GM04504 (cell line): ENCODE results near the gene TET2.

Experiments used
- DNase-seq: peaks from one replicate; pipeline ENCODE4 v3.0.0-alpha.2; 2012; ENCODE audit warnings: low read depth

Gene TET2

GRCh38 chr4:105146276-105147015 lies at the start of gene TET2:
Gene TET2, plus strand, starts transcription at chr4:105146876. Its CDS starts 87,067 bp downstream, at chr4:105233943.
- DNase-seq = peak; percentile 58

- no peak for DNase-seq
Measured at GRCh38 chr4:105102016-105102415, 44.7 kb upstream of the TET2 start.

- no peak for DNase-seq
Measured at GRCh38 chr4:105106426-105106825, 40.2 kb upstream of the TET2 start.

GRCh38 chr4:105107095-105107856 lies 39.4 kb upstream of the TET2 start:
- no peak for DNase-seq

- no peak for DNase-seq
Measured at GRCh38 chr4:105108971-105109370, 37.7 kb upstream of the TET2 start.

- no peak for DNase-seq
Measured at GRCh38 chr4:105112274-105112673, 34.4 kb upstream of the TET2 start.

- DNase-seq = no peak
Measured at GRCh38 chr4:105113800-105114199, 32.9 kb upstream of the TET2 start.

- DNase-seq = no peak
Measured at GRCh38 chr4:105116616-105117319, 29.9 kb upstream of the TET2 start.

GRCh38 chr4:105119356-105119755 lies 27.3 kb upstream of the TET2 start:
- no peak for DNase-seq

- DNase-seq = no peak
Measured at GRCh38 chr4:105120626-105121025, 26.1 kb upstream of the TET2 start.

- DNase-seq = no peak
Measured at GRCh38 chr4:105122350-105122749, 24.3 kb upstream of the TET2 start.

GRCh38 chr4:105126311-105127169 lies 20.1 kb upstream of the TET2 start:
- no peak for DNase-seq

GRCh38 chr4:105127170-105127445 lies 19.6 kb upstream of the TET2 start:
- DNase-seq = no peak

- DNase-seq = no peak
Measured at GRCh38 chr4:105128208-105128607, 18.5 kb upstream of the TET2 start.

- no peak for DNase-seq
Measured at GRCh38 chr4:105129286-105130040, 17.2 kb upstream of the TET2 start.

- DNase-seq = no peak
Measured at GRCh38 chr4:105130945-105131344, 15.7 kb upstream of the TET2 start.

GRCh38 chr4:105133976-105134375 lies 12.7 kb upstream of the TET2 start:
- DNase-seq = no peak

- DNase-seq = no peak
Measured at GRCh38 chr4:105135785-105136184, 10.9 kb upstream of the TET2 start.

- no peak for DNase-seq
Measured at GRCh38 chr4:105137121-105137875, 9.4 kb upstream of the TET2 start.

- no peak for DNase-seq
Measured at GRCh38 chr4:105139646-105140045, 7.0 kb upstream of the TET2 start.
